Mucosa of rectum (tissue), 2 donors: ENCODE data around the gene CES3.

Experiments used
- H3K27ac ChIP-seq, 2 donors: one replicate each; pipeline ENCODE4 v1.7.0; 2013; ENCODE audit warnings: inconsistent platforms in 2 of 2, low read depth in 2 of 2, low read length in 2 of 2
- H3K27me3 ChIP-seq, 2 donors: one replicate each; pipeline ENCODE4 v1.7.0; 2013; ENCODE audit warnings: low read length in 2 of 2; ENCODE audit not compliant: control insufficient read depth in 2 of 2, insufficient read depth in 2 of 2
- H3K36me3 ChIP-seq, 2 donors: one replicate each; pipeline ENCODE4 v1.7.0; 2013; ENCODE audit warnings: low read length in 2 of 2; ENCODE audit not compliant: control insufficient read depth in 2 of 2, insufficient read depth in 2 of 2
- H3K4me1 ChIP-seq, 2 donors: one replicate each; pipeline ENCODE4 v1.7.0; 2013; ENCODE audit warnings: low read length in 2 of 2, mild to moderate bottlenecking in 1 of 2; ENCODE audit not compliant: control insufficient read depth in 2 of 2, insufficient read depth in 2 of 2
- H3K4me3 ChIP-seq, 2 donors: one replicate each; pipeline ENCODE4 v1.7.0; 2013; ENCODE audit warnings: low read length in 2 of 2
- H3K9ac ChIP-seq, 2 donors: one replicate each; pipeline ENCODE4 v1.7.0; 2013; ENCODE audit warnings: low read length in 2 of 2, low read depth in 1 of 2, mild to moderate bottlenecking in 1 of 2
- H3K9me3 ChIP-seq, 2 donors: one replicate each; pipeline ENCODE4 v1.7.0; 2013; ENCODE audit warnings: low read length in 2 of 2; ENCODE audit not compliant: control insufficient read depth in 2 of 2
- donor health status: healthy.
- donor health status: Normal muscosa, but diverticular disease.

The CES3 gene

DNA sequence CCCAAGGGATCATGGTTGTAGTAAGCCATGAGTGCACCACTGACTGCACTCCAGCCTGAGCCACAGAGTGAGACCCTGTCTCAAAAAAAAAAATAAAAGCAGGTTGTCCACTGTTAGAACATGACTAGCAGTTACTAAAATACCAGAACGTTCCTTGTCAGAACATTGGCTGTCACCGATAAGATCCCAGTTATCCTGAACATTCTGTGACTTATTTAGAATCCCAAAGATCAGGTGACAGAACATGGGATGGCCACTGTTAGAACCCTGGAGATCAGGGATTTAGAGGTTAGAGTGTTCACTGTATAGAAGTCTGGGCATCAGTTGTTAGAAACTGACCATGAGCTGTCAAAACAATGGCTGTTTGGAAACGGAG, 35.9 kb downstream of the CES3 start:
- Histone ChIP-seq H3K9me3 (no peaks in the 10 kb centered on the region), H3K36me3 (no peaks in the 10 kb centered on the region), H3K9ac (no peak overlapping the region), H3K27me3 (no peaks in the 10 kb centered on the region), H3K4me1 (peaks cover 9 to 11% of the 10 kb centered on the region in 2 donors), H3K4me3 (no peak overlapping the region), H3K27ac (no peak overlapping the region)

GRCh38 chr16:67000384-67001351, 39.6 kb downstream of the CES3 start:
- no peaks in the 10 kb centered on the region for H3K27me3 ChIP-seq
- H3K9me3 ChIP-seq = no peaks in the 10 kb centered on the region
- peak overlapping the region; percentile 73 to 77 for H3K4me3 ChIP-seq
- H3K9ac ChIP-seq = peak overlapping the region in 1 of 2 donors; percentile 64
- peaks cover 9 to 11% of the 10 kb centered on the region in 2 donors for H3K4me1 ChIP-seq
- peaks cover 0 to 2% of the 10 kb centered on the region in 2 donors for H3K36me3 ChIP-seq
- H3K27ac ChIP-seq = no peak overlapping the region

GRCh38 chr16:67001726-67002125, 40.7 kb downstream of the CES3 start:
- peaks cover 6 to 11% of the 10 kb centered on the region in 2 donors for H3K4me1 ChIP-seq
- no peak overlapping the region for H3K27ac ChIP-seq
- no peak overlapping the region for H3K9ac ChIP-seq
- no peaks in the 10 kb centered on the region for H3K27me3 ChIP-seq
- no peaks in the 10 kb centered on the region for H3K9me3 ChIP-seq
- H3K36me3 ChIP-seq = peaks cover 0 to 2% of the 10 kb centered on the region in 2 donors
- no peak overlapping the region for H3K4me3 ChIP-seq

- Histone ChIP-seq H3K27me3 (no peaks in the 10 kb centered on the region), H3K9ac (no peak overlapping the region), H3K4me3 (no peak overlapping the region), H3K36me3 (peaks cover 0 to 2% of the 10 kb centered on the region in 2 donors), H3K4me1 (no peaks in the 10 kb centered on the region), H3K27ac (no peak overlapping the region), H3K9me3 (no peaks in the 10 kb centered on the region)
Measured at GRCh38 chr16:67006930-67007658, 46.0 kb downstream of the CES3 start.

- no peak overlapping the region for H3K9ac ChIP-seq
- H3K27me3 ChIP-seq = peaks cover 6 to 10% of the 10 kb centered on the region in 2 donors
- peaks cover 4 to 8% of the 10 kb centered on the region in 2 donors for H3K4me1 ChIP-seq
- no peaks in the 10 kb centered on the region for H3K9me3 ChIP-seq
- H3K36me3 ChIP-seq = peaks cover 0 to 2% of the 10 kb centered on the region in 2 donors
- H3K27ac ChIP-seq = no peak overlapping the region
- no peak overlapping the region for H3K4me3 ChIP-seq
Measured at GRCh38 chr16:67009158-67009557, 48.1 kb downstream of the CES3 start.

DNA sequence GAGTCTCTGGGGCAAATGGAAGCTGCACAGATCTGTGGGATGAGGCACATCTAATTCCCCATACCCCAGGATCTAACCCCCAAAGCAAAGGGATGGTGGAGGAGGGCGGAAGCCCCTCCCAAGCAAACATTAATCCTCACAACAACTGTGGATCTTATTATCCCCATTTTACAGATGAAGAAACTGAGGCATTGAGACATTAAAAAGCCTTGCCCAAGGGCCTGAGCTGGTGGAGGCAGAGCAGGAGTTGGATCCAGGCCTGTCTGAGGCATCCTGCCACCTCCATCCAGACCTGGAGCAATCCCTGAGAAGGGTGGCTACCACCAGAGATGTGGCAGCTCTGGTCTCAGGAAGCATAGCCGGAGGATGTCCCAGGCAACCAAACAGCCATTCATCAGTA, 50.2 kb downstream of the CES3 start:
- H3K4me3 ChIP-seq = no peak overlapping the region
- no peak overlapping the region for H3K27ac ChIP-seq
- H3K36me3 ChIP-seq = no peaks in the 10 kb centered on the region
- H3K4me1 ChIP-seq = peaks cover 9 to 11% of the 10 kb centered on the region in 2 donors
- H3K9me3 ChIP-seq = no peaks in the 10 kb centered on the region
- H3K27me3 ChIP-seq = peaks cover 12 to 18% of the 10 kb centered on the region in 2 donors
- no peak overlapping the region for H3K9ac ChIP-seq

DNA sequence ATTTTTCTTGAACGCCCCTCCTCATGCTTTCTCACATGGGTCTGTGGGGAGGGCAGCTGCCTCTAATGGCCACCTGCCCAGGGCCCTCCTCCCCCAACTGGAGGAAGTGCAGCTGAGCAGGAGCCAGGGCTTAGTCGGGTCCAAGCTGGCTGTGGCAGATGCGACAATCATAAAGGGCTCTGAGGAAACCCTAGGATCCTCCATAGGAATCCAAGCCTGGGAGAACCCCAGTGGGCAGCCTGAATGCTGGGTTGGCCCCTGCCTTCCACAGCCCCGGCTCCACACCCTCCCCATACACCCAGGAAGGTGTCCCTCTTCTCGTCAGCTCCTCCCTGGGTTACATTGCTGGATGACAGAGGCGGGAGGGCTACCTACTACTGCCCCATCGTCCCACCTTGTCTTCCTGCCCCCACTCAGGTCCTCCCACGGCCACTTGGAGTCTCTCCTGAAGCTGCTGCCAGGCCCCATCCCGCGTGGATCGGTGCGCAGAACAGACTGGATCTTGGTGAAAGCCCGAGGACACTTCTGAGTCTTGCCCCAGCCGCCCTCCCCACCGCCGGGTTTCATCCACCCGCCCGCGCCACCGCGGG, 52.3 kb downstream of the CES3 start:
- H3K27me3 ChIP-seq = peaks cover 12 to 20% of the 10 kb centered on the region in 2 donors
- no peak overlapping the region for H3K27ac ChIP-seq
- H3K4me1 ChIP-seq = peaks cover 9 to 11% of the 10 kb centered on the region in 2 donors
- peak overlapping the region; percentile 48 to 54 for H3K4me3 ChIP-seq
- peak overlapping the region in 1 of 2 donors; percentile 57 for H3K9ac ChIP-seq
- H3K36me3 ChIP-seq = no peaks in the 10 kb centered on the region
- H3K9me3 ChIP-seq = no peaks in the 10 kb centered on the region

GRCh38 chr16:67013823-67014633, 53.0 kb downstream of the CES3 start:
- Histone ChIP-seq H3K27me3 (peaks cover 12 to 20% of the 10 kb centered on the region in 2 donors), H3K9me3 (no peaks in the 10 kb centered on the region), H3K9ac (peak overlapping the region in 1 of 2 donors; percentile 57), H3K4me3 (peak overlapping the region; percentile 48 to 54), H3K36me3 (no peaks in the 10 kb centered on the region), H3K27ac (peak overlapping the region in 1 of 2 donors; percentile 2), H3K4me1 (peaks cover 9 to 11% of the 10 kb centered on the region in 2 donors)

DNA sequence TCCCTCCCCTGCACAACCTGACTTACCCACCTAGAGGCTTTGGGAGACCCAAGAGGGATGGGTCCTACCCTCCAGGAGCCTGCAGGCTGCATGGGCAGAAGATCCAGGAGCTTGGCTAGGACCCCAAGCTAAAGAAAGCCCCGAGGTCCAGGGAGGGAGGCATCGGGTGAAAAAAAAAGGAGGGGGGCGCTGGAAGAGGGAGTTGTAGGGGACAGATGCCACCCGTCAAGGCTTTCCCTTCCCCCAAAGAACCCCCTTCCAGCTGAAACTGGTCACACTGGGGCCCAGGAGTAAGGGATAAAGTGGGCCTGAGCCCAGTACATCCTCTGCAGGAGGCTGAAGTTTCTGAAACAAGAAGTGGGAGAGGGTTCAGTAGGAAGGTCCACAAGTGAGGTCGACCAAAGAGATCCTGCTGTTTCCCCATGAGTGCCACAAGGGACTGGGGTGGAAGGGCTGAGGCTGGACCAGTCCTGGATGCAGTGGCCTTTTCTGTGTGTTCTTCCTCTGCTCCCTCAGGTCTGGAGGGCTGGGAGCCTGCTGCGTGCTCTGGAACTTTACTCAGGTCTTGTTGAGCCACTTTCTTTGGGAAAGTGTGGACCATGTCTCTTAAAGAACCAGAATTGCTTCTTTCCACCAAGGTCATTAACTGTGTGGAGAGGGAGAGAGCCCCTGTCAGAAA, 53.7 kb downstream of the CES3 start:
- Histone ChIP-seq H3K27me3 (peaks cover 12 to 20% of the 10 kb centered on the region in 2 donors), H3K9me3 (no peaks in the 10 kb centered on the region), H3K9ac (peak overlapping the region in 1 of 2 donors; percentile 57), H3K4me3 (peak overlapping the region; percentile 48 to 54), H3K27ac (peak overlapping the region in 1 of 2 donors; percentile 2), H3K36me3 (no peaks in the 10 kb centered on the region), H3K4me1 (peaks cover 9 to 11% of the 10 kb centered on the region in 2 donors)
